Epithelial cell of esophagus (primary cell): Measurements from ENCODE around the gene IFNAR1.

Experiments used
- DNase-seq: peaks from one replicate; pipeline ENCODE4 v3.0.0; 2010; ENCODE audit warnings: low read depth
- H3K4me3 ChIP-seq: 2 replicates; pipeline ENCODE4 v1.5.1; 2011; ENCODE audit warnings: mild to moderate bottlenecking, low read length, control low read depth
- TF ChIP-seq, protein P1 (sequence below): IDR thresholded peaks from 2 replicates; pipeline ENCODE4 v1.5.1; 2011; ENCODE audit warnings: low read depth, mild to moderate bottlenecking, low read length, control low read depth, inconsistent platforms; ENCODE audit not compliant: insufficient read depth; ENCODE audit errors: missing control alignments

IFNAR1 gene

DNA sequence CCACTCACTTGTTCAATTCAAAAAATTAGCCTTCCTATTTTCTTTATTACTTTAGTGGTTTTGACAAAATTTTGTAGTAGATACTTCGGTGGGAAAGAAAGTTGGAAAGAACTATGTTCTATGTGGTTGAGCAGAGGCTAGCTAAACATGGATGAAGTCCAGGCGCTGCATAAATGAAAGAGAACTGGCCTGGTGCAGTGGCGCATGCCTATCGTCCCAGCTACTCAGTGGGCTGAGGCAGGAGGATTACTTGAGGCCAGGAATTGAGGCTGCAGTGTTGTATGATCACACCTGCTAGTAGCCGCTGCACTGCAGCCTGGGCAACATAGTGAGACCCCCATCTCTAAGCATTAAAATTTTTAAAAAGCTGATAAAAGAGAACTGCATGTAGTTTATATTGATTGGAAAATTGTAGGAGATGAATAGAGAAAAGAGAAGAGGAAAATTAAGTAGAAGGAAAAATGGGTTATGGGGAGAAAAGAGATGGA, 21.0 kb downstream of the IFNAR1 start:
- H3K4me3 ChIP-seq = no peak overlapping the region
- DNase-seq = no peak
- TF ChIP-seq, protein P1, sequence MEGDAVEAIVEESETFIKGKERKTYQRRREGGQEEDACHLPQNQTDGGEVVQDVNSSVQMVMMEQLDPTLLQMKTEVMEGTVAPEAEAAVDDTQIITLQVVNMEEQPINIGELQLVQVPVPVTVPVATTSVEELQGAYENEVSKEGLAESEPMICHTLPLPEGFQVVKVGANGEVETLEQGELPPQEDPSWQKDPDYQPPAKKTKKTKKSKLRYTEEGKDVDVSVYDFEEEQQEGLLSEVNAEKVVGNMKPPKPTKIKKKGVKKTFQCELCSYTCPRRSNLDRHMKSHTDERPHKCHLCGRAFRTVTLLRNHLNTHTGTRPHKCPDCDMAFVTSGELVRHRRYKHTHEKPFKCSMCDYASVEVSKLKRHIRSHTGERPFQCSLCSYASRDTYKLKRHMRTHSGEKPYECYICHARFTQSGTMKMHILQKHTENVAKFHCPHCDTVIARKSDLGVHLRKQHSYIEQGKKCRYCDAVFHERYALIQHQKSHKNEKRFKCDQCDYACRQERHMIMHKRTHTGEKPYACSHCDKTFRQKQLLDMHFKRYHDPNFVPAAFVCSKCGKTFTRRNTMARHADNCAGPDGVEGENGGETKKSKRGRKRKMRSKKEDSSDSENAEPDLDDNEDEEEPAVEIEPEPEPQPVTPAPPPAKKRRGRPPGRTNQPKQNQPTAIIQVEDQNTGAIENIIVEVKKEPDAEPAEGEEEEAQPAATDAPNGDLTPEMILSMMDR = no peak

DNA sequence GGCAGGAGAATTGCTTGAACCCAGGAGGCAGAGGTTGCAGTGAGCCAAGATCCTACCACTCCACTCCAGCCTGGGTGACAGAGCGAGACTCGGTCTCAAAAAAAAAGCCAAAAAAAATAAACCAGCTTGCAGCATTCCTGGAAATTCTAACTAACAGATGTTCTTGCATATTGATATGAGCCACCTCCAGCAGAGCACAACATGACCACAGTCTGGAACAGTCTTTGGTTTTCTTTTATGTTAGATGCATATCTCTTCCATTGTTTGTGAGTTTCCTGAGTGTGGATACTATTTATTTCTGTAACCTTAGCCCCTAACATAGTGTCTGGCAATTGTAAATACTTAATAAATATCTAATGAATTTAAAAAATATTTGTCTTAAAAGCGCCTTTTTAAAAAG, 23.9 kb downstream of the IFNAR1 start:
- DNase-seq = no peak
- TF ChIP-seq, protein P1 = no peak
- no peak overlapping the region for H3K4me3 ChIP-seq

DNA sequence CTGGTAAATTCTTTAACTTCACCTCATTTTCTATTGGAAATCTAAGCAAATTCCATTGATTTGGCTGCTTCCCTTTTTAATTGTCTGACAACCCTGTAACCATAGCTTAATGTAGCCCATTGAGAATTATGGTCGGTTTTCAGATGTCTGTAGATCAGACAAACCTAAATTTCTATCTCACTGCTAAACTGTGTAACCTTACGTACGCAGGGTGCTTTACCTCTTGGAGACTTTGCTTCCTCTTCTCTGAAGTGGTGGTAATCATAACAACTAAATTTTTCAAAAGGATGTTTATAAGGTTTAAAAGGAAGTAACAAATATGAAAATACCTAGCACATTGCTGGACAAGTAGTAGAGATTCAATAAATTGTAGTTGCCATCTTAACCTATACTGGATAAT, 25.9 kb downstream of the IFNAR1 start:
- no peak for DNase-seq
- H3K4me3 ChIP-seq = no peak overlapping the region
- TF ChIP-seq, protein P1 = no peak

DNA sequence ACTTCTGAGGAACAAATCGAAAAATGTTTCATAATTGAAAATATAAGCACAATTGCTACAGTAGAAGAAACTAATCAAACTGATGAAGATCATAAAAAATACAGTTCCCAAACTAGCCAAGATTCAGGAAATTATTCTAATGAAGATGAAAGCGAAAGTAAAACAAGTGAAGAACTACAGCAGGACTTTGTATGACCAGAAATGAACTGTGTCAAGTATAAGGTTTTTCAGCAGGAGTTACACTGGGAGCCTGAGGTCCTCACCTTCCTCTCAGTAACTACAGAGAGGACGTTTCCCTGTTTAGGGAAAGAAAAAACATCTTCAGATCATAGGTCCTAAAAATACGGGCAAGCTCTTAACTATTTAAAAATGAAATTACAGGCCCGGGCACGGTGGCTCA, 30.6 kb downstream of the IFNAR1 start:
- TF ChIP-seq, protein P1 = no peak
- no peak overlapping the region for H3K4me3 ChIP-seq

DNA sequence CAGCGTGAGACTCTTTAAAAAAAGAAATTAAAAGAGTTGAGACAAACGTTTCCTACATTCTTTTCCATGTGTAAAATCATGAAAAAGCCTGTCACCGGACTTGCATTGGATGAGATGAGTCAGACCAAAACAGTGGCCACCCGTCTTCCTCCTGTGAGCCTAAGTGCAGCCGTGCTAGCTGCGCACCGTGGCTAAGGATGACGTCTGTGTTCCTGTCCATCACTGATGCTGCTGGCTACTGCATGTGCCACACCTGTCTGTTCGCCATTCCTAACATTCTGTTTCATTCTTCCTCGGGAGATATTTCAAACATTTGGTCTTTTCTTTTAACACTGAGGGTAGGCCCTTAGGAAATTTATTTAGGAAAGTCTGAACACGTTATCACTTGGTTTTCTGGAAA, 31.2 kb downstream of the IFNAR1 start:
- TF ChIP-seq, protein P1 = no peak
- H3K4me3 ChIP-seq = no peak overlapping the region
- no peak for DNase-seq

More for the DNA sequence above, 30.6 kb downstream of the IFNAR1 start:
- DNase-seq = no peak

DNA sequence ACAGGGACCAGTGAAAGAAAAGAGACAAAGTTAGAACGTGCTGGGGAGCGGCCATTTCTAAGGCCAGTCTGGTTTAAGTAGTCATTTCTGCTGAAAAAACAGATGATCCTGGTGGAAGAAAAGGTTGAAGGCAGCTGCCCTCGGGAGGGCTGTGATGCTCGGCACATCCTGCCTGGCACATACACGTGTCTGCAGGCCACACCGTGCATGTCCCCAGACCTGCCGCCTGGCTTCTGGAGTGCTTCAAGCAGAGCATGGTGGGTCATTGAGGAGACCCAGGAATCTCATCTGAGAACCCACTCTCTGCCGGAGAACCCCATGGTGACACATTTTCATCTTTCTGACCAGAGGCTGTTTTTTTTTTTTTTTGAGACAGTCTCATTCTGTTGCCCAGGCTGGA, 32.4 kb downstream of the IFNAR1 start:
- no peak overlapping the region for H3K4me3 ChIP-seq
- TF ChIP-seq, protein P1 = no peak
- DNase-seq = no peak

DNA sequence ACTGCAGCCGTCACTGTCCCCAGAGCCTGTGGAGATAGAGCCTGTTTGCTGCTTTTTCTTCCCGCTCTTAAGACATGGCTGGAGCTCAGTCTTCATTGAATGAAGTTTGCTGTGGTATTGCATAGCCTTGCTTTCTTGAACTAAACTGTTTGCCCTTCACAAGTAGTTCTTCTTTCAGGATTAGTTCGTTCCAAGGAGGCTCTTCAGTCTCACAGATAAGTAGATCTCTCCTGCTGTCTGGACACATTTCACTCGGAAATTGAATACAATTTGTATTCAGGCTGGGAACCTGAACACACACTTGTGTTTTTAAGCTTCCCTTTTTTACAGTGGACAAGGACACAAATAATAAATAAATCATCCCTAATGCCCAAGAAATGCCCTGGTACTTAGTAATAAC, 34.7 kb downstream of the IFNAR1 start:
- TF ChIP-seq, protein P1 = no peak

More for the DNA sequence above, 34.7 kb downstream of the IFNAR1 start:
- DNase-seq = no peak
- H3K4me3 ChIP-seq = no peak overlapping the region
